ENCODE data around the gene MBNL1. TPM values are rescaled to one million over a fixed set of nuclear protein-coding genes. Genes with fewer than 3 reads are reported as not detected.

MBNL1 gene
- total and polyA plus RNA-seq, 2 donors (not counting 3 experiments of a cell fraction or from before 2014, with no cell fraction given): 179 to 362 TPM

GRCh38 chr3:152499791-152500385 lies 231.2 kb downstream of the MBNL1 start:
- FAIRE-seq (peak; percentile 58), DNase-seq (ENCODE audit: low read depth, low spot score) (peak; percentile 70)
- Histone ChIP-seq H3K9me1 (replicated peaks; ENCODE audit: control insufficient read depth, extremely low read depth, insufficient read depth, low read length) (no peaks in the 10 kb centered on the region), H3K4me3 (replicated peaks in 1 of 3; ENCODE audit: insufficient read depth in 1 of 3, low read depth in 1 of 3, low read length in 3 of 3) (no peak overlapping the region), H3K9me3 (replicated peaks; ENCODE audit: control insufficient read depth, insufficient read depth, low read length) (no peaks in the 10 kb centered on the region), H3K9ac (replicated peaks; ENCODE audit: extremely low read depth, insufficient read depth, low read length) (no peak overlapping the region), H2AFZ (ENCODE audit: low read depth, low read length) (peak overlapping the region; percentile 7), H3K36me3 (ENCODE audit: control insufficient read depth in 2 of 2, extremely low read depth in 1 of 2, insufficient read depth in 2 of 2, low read length in 2 of 2) (no peaks in the 10 kb centered on the region), H3K4me2 (ENCODE audit: insufficient read depth, low read length) (peak overlapping the region; percentile 21), H3K27ac (ENCODE audit: insufficient read depth, low read depth, low read length) (no peak overlapping the region), H4K20me1 (replicated peaks; ENCODE audit: control insufficient read depth, extremely low read depth, insufficient read depth, low read length) (no peaks in the 10 kb centered on the region), H3K4me1 (ENCODE audit: control insufficient read depth, extremely low read depth, insufficient read depth, low read length) (peaks cover 18% of the 10 kb centered on the region), H3K27me3 (ENCODE audit: control insufficient read depth in 2 of 2, insufficient read depth in 2 of 2, low read length in 2 of 2) (no peaks in the 10 kb centered on the region), H3K79me2 (ENCODE audit: control insufficient read depth, insufficient read depth, low read length) (no peaks in the 10 kb centered on the region)
- ChIA-PET CTCF (interaction anchor here (0.7 to 5.0 kb wide), 4 partner anchors 9 to 24 kb away, joined by 3 to 25 read pairs (median 4); no protein-coding TSS in a partner anchor), POLR2A (no interaction called here)
- no TSS peak for BruUV-seq (replicated peaks)
- dilution Hi-C loops (cut with MboI; ENCODE audit: extremely low pct_ligation_motif_present, low sequenced_read_pairs) (no loop called here), intact Hi-C loops (cut with micrococcal nuclease) (no loop called here)
- TF ChIP-seq GATA2 (IDR thresholded peaks at IDR 0.05; ENCODE audit: insufficient read depth, insufficient read length, low read depth, low read length): peak; percentile 14
- TF ChIP-seq FOS (IDR thresholded peaks at IDR 0.05; ENCODE audit: borderline replicate concordance, insufficient read depth, low read length): peak; percentile 14
- TF ChIP-seq EZH2 (IDR thresholded peaks at IDR 0.05; ENCODE audit: borderline replicate concordance, low read depth, low read length, severe bottlenecking): no peak
- TF ChIP-seq CTCF (IDR thresholded peaks at IDR 0.05; ENCODE audit: extremely low read depth in 1 of 2, insufficient read depth in 1 of 2, low read depth in 1 of 2, low read length in 2 of 2): no peak

GRCh38 chr3:152505926-152506325 lies 237.2 kb downstream of the MBNL1 start:
- TF ChIP-seq POLR2AphosphoS5 (IDR thresholded peaks at IDR 0.05; ENCODE audit: insufficient read depth, low read depth, low read length) (no peak), POLR2A (IDR thresholded peaks at IDR 0.05; ENCODE audit: low read depth, low read length) (no peak), JUN (IDR thresholded peaks at IDR 0.05; ENCODE audit: borderline replicate concordance, insufficient read depth, insufficient read length, low read depth) (no peak), MYC (IDR thresholded peaks at IDR 0.05; ENCODE audit: low read depth, low read length) (no peak), FOS (IDR thresholded peaks at IDR 0.05; ENCODE audit: borderline replicate concordance, insufficient read depth, low read length) (no peak), CTCF (IDR thresholded peaks at IDR 0.05; ENCODE audit: extremely low read depth in 1 of 2, insufficient read depth in 1 of 2, low read depth in 1 of 2, low read length in 2 of 2) (no peak), GATA2 (IDR thresholded peaks at IDR 0.05; ENCODE audit: insufficient read depth, insufficient read length, low read depth, low read length) (no peak), EZH2 (IDR thresholded peaks at IDR 0.05; ENCODE audit: borderline replicate concordance, low read depth, low read length, severe bottlenecking) (no peak)
- TF ChIP-seq, protein P1, sequence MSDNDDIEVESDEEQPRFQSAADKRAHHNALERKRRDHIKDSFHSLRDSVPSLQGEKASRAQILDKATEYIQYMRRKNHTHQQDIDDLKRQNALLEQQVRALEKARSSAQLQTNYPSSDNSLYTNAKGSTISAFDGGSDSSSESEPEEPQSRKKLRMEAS (IDR thresholded peaks at IDR 0.05; ENCODE audit: insufficient read depth, insufficient read length): no peak
- no peaks in the 10 kb centered on the region for H3K36me3 ChIP-seq (ENCODE audit: control insufficient read depth in 2 of 2, extremely low read depth in 1 of 2, insufficient read depth in 2 of 2, low read length in 2 of 2)
- ChIA-PET CTCF (interaction anchor here (1.3 to 1.4 kb wide), 2 partner anchors 33 to 430 kb away, joined by 3 read pairs; no protein-coding TSS in a partner anchor), POLR2A (no interaction called here)
- FAIRE-seq (no peak), DNase-seq (ENCODE audit: low read depth, low spot score) (no peak)
- no peaks in the 10 kb centered on the region for H3K9me1 ChIP-seq (replicated peaks; ENCODE audit: control insufficient read depth, extremely low read depth, insufficient read depth, low read length)
- peaks cover 3% of the 10 kb centered on the region for H3K4me1 ChIP-seq (ENCODE audit: control insufficient read depth, extremely low read depth, insufficient read depth, low read length)
- no TSS peak for BruUV-seq (replicated peaks)
- no peaks in the 10 kb centered on the region for H3K9me3 ChIP-seq (replicated peaks; ENCODE audit: control insufficient read depth, insufficient read depth, low read length)
- no peak overlapping the region for H2AFZ ChIP-seq (ENCODE audit: low read depth, low read length)
- no peak overlapping the region for H3K9ac ChIP-seq (replicated peaks; ENCODE audit: extremely low read depth, insufficient read depth, low read length)
- intact Hi-C loops (cut with micrococcal nuclease) (no loop called here), dilution Hi-C loops (cut with MboI; ENCODE audit: extremely low pct_ligation_motif_present, low sequenced_read_pairs) (no loop called here)
- H4K20me1 ChIP-seq (replicated peaks; ENCODE audit: control insufficient read depth, extremely low read depth, insufficient read depth, low read length): no peaks in the 10 kb centered on the region
- no peak overlapping the region for H3K4me2 ChIP-seq (ENCODE audit: insufficient read depth, low read length)
- no peak overlapping the region for H3K27ac ChIP-seq (ENCODE audit: insufficient read depth, low read depth, low read length)
- no peak overlapping the region for H3K4me3 ChIP-seq (replicated peaks in 1 of 3; ENCODE audit: insufficient read depth in 1 of 3, low read depth in 1 of 3, low read length in 3 of 3)
- H3K27me3 ChIP-seq (ENCODE audit: control insufficient read depth in 2 of 2, insufficient read depth in 2 of 2, low read length in 2 of 2): no peaks in the 10 kb centered on the region
- H3K79me2 ChIP-seq (ENCODE audit: control insufficient read depth, insufficient read depth, low read length): no peaks in the 10 kb centered on the region
